ENCODE data around the gene MROH2B.
"Not testable (repeated sequence)": the region's sequence is repeated elsewhere in the genome, so short reads cannot be mapped to it uniquely, and the experiment has no call there.

The MROH2B gene

GRCh38 chr5:41022600-41022999, 48.5 kb downstream of the MROH2B start:
- DNase-seq (ENCODE audit: low read depth, low spot score), result not testable (repeated sequence)

GRCh38 chr5:41012318-41012717, 58.8 kb downstream of the MROH2B start:
- DNase-seq (ENCODE audit: low read depth, low spot score), result no peak

DNA sequence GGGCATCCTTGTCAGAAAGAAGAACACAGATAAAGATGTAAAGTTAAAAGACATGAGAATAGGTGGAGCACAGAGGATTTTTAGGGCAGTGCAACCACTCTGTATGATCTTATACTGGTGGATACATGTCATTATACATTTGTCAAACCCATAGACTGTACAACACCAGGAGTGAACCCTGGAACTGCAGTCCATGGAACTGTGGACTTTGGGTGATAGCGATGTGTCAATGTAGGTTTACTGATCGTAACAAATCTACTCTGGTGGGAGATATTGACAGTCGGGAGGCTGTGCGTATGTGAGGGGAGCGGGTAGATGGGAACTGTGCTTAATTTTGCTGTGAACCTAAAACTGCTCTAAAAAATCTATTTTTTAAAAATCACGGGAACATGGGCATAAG, 60.6 kb downstream of the MROH2B start:
- DNase-seq (ENCODE audit: low read depth, low spot score), result no peak

DNA sequence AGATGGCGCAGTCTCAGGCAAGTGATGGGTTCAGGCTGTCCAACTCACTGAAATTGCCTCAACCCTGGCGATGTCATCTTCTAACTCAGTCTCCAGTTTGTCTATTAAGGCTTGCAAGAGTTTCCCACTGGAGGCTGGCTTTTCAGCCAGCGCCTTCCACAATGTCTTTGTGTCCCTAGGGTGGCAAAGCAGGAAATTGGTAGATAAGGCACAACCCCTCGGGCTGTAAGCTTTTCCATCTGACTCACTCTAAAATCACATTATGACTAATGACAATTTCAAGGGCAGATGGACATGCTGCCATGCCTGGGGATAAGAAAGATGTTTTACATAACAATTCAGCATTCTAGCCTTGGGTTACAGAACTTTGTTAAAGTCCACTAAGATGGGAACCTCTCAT, 61.9 kb downstream of the MROH2B start:
- DNase-seq (ENCODE audit: low read depth, low spot score), result no peak

- no peak for DNase-seq (ENCODE audit: low read depth, low spot score)
Observed at GRCh38 chr5:41004931-41005330, 66.2 kb downstream of the MROH2B start.

- DNase-seq (ENCODE audit: low read depth, low spot score), result no peak
Observed at GRCh38 chr5:41003670-41004376, 67.3 kb downstream of the MROH2B start.

- no peak for DNase-seq (ENCODE audit: low read depth, low spot score)
Observed at GRCh38 chr5:40999966-41000365, 71.2 kb downstream of the MROH2B start.

- no peak for DNase-seq (ENCODE audit: low read depth, low spot score)
Observed at GRCh38 chr5:40999142-40999541, 72.0 kb downstream of the MROH2B start.

- DNase-seq (ENCODE audit: low read depth, low spot score), result no peak
Observed at GRCh38 chr5:40995801-40996586, 75.1 kb downstream of the MROH2B start.

DNA sequence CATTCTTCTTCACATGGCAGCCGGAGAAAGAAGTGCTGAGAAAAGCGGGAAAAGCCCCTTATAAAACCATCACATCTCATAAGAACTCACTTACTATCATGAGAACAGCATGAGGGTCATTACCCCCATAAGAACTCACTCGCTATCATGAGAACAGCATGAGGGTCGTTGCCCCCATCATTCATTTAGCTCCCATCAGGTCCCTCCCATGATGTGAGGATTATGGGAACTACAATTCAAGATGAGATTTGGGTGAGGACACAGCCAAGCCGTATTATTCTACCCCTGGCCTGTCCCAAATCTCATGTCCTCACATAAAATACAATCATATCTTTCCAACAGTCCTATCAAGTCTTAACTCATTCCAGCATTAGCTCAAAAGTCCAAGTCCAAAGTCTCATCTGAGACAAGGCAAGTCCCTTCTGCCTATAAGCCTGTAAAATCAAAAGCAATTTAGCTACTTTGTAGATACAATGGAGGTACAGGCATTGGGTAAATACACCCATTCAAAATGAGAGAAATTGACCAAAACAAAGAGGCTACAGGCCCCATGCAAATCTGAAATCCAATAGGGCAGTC, 79.1 kb downstream of the MROH2B start:
- DNase-seq (ENCODE audit: low read depth, low spot score), result no peak

GRCh38 chr5:40991168-40991980, 79.8 kb downstream of the MROH2B start:
- DNase-seq (ENCODE audit: low read depth, low spot score), result no peak

DNA sequence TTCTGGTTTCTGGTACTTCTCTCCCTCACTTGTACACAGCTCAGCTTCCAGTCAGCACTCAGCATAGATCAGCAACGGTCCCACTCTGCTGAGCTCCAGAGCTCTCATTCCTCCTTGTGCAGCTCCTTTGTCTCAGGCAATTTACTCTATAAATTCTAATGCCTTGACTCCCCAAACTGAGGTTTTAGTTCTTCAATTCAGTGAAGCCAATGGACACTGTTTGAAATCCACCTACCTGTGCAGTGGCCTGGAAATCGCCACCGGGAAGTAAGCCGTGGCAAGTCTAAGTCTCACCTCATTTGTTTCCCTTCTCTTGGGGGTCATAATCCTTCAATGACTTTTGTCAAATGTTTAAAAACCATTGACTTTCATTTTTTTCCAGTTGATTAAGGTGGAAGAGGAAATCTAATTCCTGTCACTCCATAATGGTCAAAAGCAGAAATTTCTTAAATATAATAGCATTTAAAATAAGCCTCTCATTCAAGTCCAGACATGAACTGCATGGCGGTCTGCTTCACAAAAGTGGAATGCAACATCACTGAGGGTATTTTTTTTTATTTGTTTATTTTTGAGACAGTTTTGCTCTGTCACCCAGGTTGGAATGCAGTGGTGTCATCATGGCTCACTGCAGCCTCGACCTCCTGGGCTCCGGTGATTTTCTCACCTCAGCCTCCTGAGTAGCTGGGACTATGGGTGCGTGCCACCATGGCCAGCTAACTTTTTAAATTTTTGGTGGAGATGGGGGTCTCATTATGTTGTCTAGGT, 82.2 kb downstream of the MROH2B start:
- DNase-seq (ENCODE audit: low read depth, low spot score), result no peak

- no peak for DNase-seq (ENCODE audit: low read depth, low spot score)
Observed at GRCh38 chr5:40987349-40987748, 83.8 kb downstream of the MROH2B start.

DNA sequence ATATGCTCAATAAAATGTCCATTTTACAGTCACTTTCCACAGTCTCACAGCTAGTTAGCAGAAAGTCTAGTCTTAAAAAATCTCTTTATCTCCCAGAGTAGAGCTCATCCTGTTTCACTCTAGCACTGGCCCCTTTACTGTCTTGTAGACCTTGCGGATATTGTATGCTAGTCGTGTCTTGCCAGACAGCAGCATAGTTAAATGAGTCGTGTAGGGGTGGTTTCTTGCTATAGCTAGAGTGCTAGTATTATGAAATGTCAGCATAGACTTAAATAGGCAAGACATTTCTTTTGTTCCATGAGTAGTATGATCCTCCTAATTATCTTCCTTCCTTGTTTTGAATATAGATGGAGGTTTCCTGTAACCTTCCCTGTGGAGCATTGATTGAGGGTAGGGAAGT, 84.5 kb downstream of the MROH2B start:
- DNase-seq (ENCODE audit: low read depth, low spot score), result no peak

- DNase-seq (ENCODE audit: low read depth, low spot score), result no peak
Observed at GRCh38 chr5:40985501-40985900, 85.6 kb downstream of the MROH2B start.

DNA sequence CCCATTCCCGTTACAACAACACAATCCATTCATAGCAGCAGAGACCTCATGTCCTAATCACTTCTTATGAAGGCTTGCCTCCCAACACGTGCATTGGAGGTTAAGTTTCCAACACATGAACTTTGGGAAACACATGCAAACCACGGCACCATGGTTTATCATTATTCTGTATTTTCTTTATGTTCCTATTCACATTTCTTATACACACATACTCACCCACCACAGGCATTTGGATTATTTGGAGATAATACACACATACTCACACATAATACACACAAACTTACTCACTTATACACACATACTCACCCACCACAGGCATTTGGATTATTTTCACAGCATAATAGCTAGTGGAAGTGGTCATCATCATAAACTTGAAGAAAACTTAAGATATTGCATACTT, 86.3 kb downstream of the MROH2B start:
- no peak for DNase-seq (ENCODE audit: low read depth, low spot score)

GRCh38 chr5:40983781-40984180, 87.4 kb downstream of the MROH2B start:
- no peak for DNase-seq (ENCODE audit: low read depth, low spot score)

- no peak for DNase-seq (ENCODE audit: low read depth, low spot score)
Observed at GRCh38 chr5:40981420-40981819, 89.7 kb downstream of the MROH2B start.

- no peak for DNase-seq (ENCODE audit: low read depth, low spot score)
Observed at GRCh38 chr5:40976836-40977235, 94.3 kb downstream of the MROH2B start.

- no peak for DNase-seq (ENCODE audit: low read depth, low spot score)
Observed at GRCh38 chr5:40976041-40976440, 95.1 kb downstream of the MROH2B start.

DNA sequence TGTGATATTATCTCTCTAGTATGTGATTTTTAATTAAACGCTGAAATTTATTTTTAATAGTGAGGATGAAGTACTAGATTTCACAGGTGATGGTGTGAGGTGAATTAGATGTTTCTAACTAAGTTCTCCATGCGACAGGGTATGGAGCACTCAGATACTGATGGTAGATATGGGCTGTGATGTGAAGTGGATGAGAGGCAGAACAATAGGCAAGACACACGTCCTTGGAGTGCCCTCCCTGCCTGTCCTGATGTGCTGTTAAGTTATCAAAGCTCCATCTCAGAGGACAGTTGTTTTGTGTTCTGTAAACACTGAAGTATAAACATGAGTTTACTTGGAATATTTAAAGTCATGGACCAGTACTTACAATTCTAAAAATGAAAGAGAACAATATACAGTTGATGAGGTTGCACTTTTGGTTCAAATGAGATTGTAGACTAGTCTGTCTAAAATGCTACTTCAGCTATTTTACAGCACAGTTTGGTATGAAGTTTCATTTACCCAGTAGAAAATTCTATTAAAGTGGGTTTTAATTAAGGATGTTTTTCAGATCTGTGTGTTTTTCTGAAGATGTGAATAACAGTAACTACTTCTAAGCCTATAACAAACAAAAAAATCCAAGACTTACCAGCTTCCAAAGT, 97.7 kb downstream of the MROH2B start:
- no peak for DNase-seq (ENCODE audit: low read depth, low spot score)
